ENCODE data around the gene RAB14.
A peak's percentile ranks its signal among the peaks of the same experiment; 100 is the strongest.

- TF ChIP-seq CTCF (IDR thresholded peaks at IDR 0.05; ENCODE audit: low read depth, low read length) (peak; percentile 95), EZH2phosphoT487 (IDR thresholded peaks at IDR 0.05; ENCODE audit: low read depth) (no peak)
Observed at GRCh38 chr9:121213136-121213806, 11.6 kb upstream of the RAB14 start.

All from OCI-LY3 (cell line).